Sigmoid colon (tissue), 7 donors: ENCODE results near the gene UGT2B10. TPM values are rescaled to one million over a fixed set of nuclear protein-coding genes. Genes with fewer than 3 reads are reported as not detected.

Experiments
- DNase-seq: peaks from one replicate; pipeline ENCODE4 v3.0.0-alpha.2; 2019
- H3K27ac ChIP-seq, 4 donors: fragments of 200-600 bp; sonication (generic); one replicate each; pipeline ENCODE4 v1.5.1; 2016 to 2019; ENCODE audit warnings: mild to moderate bottlenecking in 1 of 4
- H3K27me3 ChIP-seq, 3 donors: fragments of 200-600 bp; sonication (generic); one replicate each; pipeline ENCODE4 v1.5.1; 2019; ENCODE audit warnings: mild to moderate bottlenecking in 1 of 3
- H3K36me3 ChIP-seq, 4 donors: fragments of 200-600 bp; sonication (generic); one replicate each; pipeline ENCODE4 v1.5.1; 2016 to 2019
- H3K4me1 ChIP-seq, 4 donors: fragments of 200-600 bp; sonication (generic); one replicate each; pipeline ENCODE4 v1.5.1; 2017 to 2019
- H3K4me3 ChIP-seq, 4 donors: fragments of 200-600 bp; sonication (generic); one replicate each; pipeline ENCODE4 v1.5.1; 2017 to 2019; ENCODE audit warnings: mild to moderate bottlenecking in 2 of 4, moderate library complexity in 1 of 4
- H3K9me3 ChIP-seq, 4 donors: fragments of 200-600 bp in 3 of 4; sonication (generic) in 3 of 4; one replicate each; pipeline versions ENCODE4 v1.5.1 to v1.6.1; 2013 to 2019
- CTCF ChIP-seq, 4 experiments: fragments of 450-650 bp in 3 of 4; fragments of 200-600 bp in 1 of 4; IDR thresholded peaks; one replicate each; pipeline ENCODE4 v1.5.1; 2016 to 2019; ENCODE audit warnings: antibody characterized with exemption in 4 of 4, mild to moderate bottlenecking in 3 of 4, moderate library complexity in 2 of 4
- EP300 ChIP-seq, 4 donors: sonication (generic); formaldehyde crosslinking; IDR thresholded peaks; one replicate each; pipeline ENCODE4 v1.6.1; 2017; ENCODE audit warnings: antibody characterized with exemption in 4 of 4
- POLR2A ChIP-seq, 2 donors: fragments of 450-650 bp; IDR thresholded peaks; one replicate each; pipeline ENCODE4 v1.6.1; 2016; ENCODE audit warnings: antibody characterized with exemption in 2 of 2, mild to moderate bottlenecking in 2 of 2, moderate library complexity in 2 of 2
- POLR2AphosphoS5 ChIP-seq, 4 donors: sonication (generic); formaldehyde crosslinking; IDR thresholded peaks; one replicate each; pipeline ENCODE4 v1.6.1; 2017; ENCODE audit warnings: antibody characterized with exemption in 4 of 4
- WGBS, 2 donors: extraction: QIAGEN DNeasy Blood & Tissue Kit; methylation state at CpG; one replicate each; pipeline ENCODE4 v1.1.7; 2013; 5-methylcytosine and 5-hydroxymethylcytosine counted together
- intact Hi-C: fragments of 100-400 bp; cut with DNase I; formaldehyde crosslinking; loops from one replicate; pipeline ENCODE4 v1.15.1; 2023
- polyA plus RNA-seq, 3 donors: library from polyadenylated mRNA; stranded (reverse); fragments of 200-250 nt; gene quantifications; one replicate each; pipeline ENCODE4 v1.2.3, GENCODE V29; 2013
- total RNA-seq, 4 donors: library from RNA; depleted of rRNA; stranded (reverse); fragments of >200 nt; gene quantifications; one replicate each; pipeline ENCODE4 v1.1.0, GENCODE V29; 2016
- donor health status: healthy with polysubstance abuse.
- donor health status: Bipolar disorder and iron deficiency.
- donor health status: healthy.

UGT2B10 gene
- total and polyA plus RNA-seq, 7 donors: 0.07 to 0.60 (median 0.46) TPM; not detected in 4

GRCh38 chr4:68850293-68850692 is 34.5 kb downstream of the UGT2B10 start:
- intact Hi-C loops: no loop called here
- 59 to 70% methylated on average over 3 of the region's 3 CpGs for WGBS, 2 donors
- H3K27ac ChIP-seq: no peak overlapping the region
- no peaks in the 10 kb centered on the region for H3K9me3 ChIP-seq
- no peak overlapping the region for H3K4me3 ChIP-seq
- H3K36me3 ChIP-seq: no peaks in the 10 kb centered on the region
- H3K4me1 ChIP-seq: no peaks in the 10 kb centered on the region
- TF ChIP-seq POLR2AphosphoS5 (IDR thresholded peaks at IDR 0.05): no peak
- no peak for TF ChIP-seq CTCF (IDR thresholded peaks at IDR 0.05)
- no peak for TF ChIP-seq POLR2A (IDR thresholded peaks at IDR 0.05)
- TF ChIP-seq EP300 (IDR thresholded peaks at IDR 0.05): no peak
- DNase-seq: no peak
- no peaks in the 10 kb centered on the region for H3K27me3 ChIP-seq

- peaks cover 0 to 3% (median 0%) of the 10 kb centered on the region in 4 donors for H3K9me3 ChIP-seq
- no peak for TF ChIP-seq POLR2AphosphoS5 (IDR thresholded peaks at IDR 0.05)
- no peak for TF ChIP-seq CTCF (IDR thresholded peaks at IDR 0.05)
- TF ChIP-seq POLR2A (IDR thresholded peaks at IDR 0.05): no peak
- TF ChIP-seq EP300 (IDR thresholded peaks at IDR 0.05): no peak
- H3K4me3 ChIP-seq: no peak overlapping the region
- 52 to 66% methylated on average over 2 of the region's 2 CpGs for WGBS, 2 donors
- no peak for DNase-seq
- H3K4me1 ChIP-seq: no peaks in the 10 kb centered on the region
- no peak overlapping the region for H3K27ac ChIP-seq
- H3K36me3 ChIP-seq: no peaks in the 10 kb centered on the region
- no peaks in the 10 kb centered on the region for H3K27me3 ChIP-seq
- intact Hi-C loops: no loop called here
Observed at GRCh38 chr4:68855771-68856170, 40.0 kb downstream of the UGT2B10 start.

GRCh38 chr4:68858039-68858438 is 42.2 kb downstream of the UGT2B10 start:
- intact Hi-C loops: no loop called here
- Histone ChIP-seq H3K27ac (no peak overlapping the region), H3K4me3 (no peak overlapping the region), H3K27me3 (no peaks in the 10 kb centered on the region), H3K36me3 (no peaks in the 10 kb centered on the region), H3K4me1 (no peaks in the 10 kb centered on the region), H3K9me3 (peaks cover 0 to 3% (median 0%) of the 10 kb centered on the region in 4 donors)
- no peak for DNase-seq
- TF ChIP-seq CTCF (IDR thresholded peaks at IDR 0.05): no peak
- no peak for TF ChIP-seq POLR2AphosphoS5 (IDR thresholded peaks at IDR 0.05)
- TF ChIP-seq POLR2A (IDR thresholded peaks at IDR 0.05): no peak
- TF ChIP-seq EP300 (IDR thresholded peaks at IDR 0.05): no peak

GRCh38 chr4:68859655-68860054 is 43.9 kb downstream of the UGT2B10 start:
- TF ChIP-seq POLR2AphosphoS5 (IDR thresholded peaks at IDR 0.05) (no peak), CTCF (IDR thresholded peaks at IDR 0.05) (no peak), POLR2A (IDR thresholded peaks at IDR 0.05) (no peak), EP300 (IDR thresholded peaks at IDR 0.05) (no peak)
- H3K9me3 ChIP-seq: peaks cover 0 to 3% (median 0%) of the 10 kb centered on the region in 4 donors
- no peak for DNase-seq
- intact Hi-C loops: no loop called here
- no peaks in the 10 kb centered on the region for H3K36me3 ChIP-seq
- H3K4me1 ChIP-seq: no peaks in the 10 kb centered on the region
- no peak overlapping the region for H3K27ac ChIP-seq
- H3K4me3 ChIP-seq: no peak overlapping the region
- H3K27me3 ChIP-seq: no peaks in the 10 kb centered on the region
- 76 to 87% methylated on average over 1 of the region's 1 CpG for WGBS, 2 donors

- Histone ChIP-seq H3K27me3 (no peaks in the 10 kb centered on the region), H3K36me3 (no peaks in the 10 kb centered on the region), H3K4me1 (no peaks in the 10 kb centered on the region), H3K27ac (no peak overlapping the region), H3K4me3 (no peak overlapping the region), H3K9me3 (peaks cover 0 to 3% (median 0%) of the 10 kb centered on the region in 4 donors)
- TF ChIP-seq EP300 (IDR thresholded peaks at IDR 0.05) (no peak), POLR2A (IDR thresholded peaks at IDR 0.05) (no peak), CTCF (IDR thresholded peaks at IDR 0.05) (no peak), POLR2AphosphoS5 (IDR thresholded peaks at IDR 0.05) (no peak)
- intact Hi-C loops: no loop called here
- no peak for DNase-seq
Observed at GRCh38 chr4:68861057-68861456, 45.3 kb downstream of the UGT2B10 start.
